ENCODE data around the gene OSCAR.

The OSCAR gene

DNA sequence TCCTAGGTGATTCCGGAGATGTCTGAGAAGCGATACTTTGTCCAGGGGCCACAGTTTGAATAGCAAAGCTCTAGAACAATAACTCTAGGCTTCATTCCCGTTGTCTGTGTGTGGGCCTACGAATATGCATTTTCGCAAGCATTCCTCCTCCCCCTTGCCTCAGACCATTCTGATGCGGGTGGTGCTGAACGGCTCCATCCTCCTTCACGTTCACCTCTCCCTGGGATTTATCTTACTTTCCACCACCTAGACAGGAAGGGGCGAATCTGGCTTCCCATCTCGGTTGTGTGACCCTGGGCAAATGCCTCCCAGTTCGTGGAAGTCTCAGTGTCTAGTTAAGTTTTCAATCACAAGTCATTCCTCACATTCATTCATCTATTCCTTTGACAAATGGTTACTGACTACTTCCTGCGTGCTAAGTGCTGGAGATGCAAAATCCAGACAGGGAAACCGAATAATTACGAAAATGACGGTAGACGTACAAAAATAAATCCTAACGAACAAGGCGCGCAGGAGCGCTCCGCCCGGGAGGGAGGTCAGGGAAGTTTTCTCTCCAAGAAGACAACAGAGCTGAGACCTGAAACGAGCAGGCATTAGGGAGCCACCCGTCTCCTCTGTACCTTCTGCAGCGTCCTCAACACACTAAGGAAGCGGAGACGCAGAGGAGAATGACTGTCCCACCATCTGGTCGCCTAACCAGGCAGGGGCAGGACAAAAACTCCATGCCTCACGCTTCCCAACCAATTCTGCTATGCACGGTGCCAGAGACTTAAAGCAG is 35.7 kb upstream of the OSCAR start:
- no peak overlapping the region for H3K27ac ChIP-seq
- H3K27me3 ChIP-seq (replicated peaks), result no peaks in the 10 kb centered on the region
- in situ Hi-C loops (cut with HindIII; ENCODE audit: low pct_ligation_motif_present, low sequenced_read_pairs), result no loop called here
- DNase-seq, result no peak
- TF ChIP-seq, protein P1, sequence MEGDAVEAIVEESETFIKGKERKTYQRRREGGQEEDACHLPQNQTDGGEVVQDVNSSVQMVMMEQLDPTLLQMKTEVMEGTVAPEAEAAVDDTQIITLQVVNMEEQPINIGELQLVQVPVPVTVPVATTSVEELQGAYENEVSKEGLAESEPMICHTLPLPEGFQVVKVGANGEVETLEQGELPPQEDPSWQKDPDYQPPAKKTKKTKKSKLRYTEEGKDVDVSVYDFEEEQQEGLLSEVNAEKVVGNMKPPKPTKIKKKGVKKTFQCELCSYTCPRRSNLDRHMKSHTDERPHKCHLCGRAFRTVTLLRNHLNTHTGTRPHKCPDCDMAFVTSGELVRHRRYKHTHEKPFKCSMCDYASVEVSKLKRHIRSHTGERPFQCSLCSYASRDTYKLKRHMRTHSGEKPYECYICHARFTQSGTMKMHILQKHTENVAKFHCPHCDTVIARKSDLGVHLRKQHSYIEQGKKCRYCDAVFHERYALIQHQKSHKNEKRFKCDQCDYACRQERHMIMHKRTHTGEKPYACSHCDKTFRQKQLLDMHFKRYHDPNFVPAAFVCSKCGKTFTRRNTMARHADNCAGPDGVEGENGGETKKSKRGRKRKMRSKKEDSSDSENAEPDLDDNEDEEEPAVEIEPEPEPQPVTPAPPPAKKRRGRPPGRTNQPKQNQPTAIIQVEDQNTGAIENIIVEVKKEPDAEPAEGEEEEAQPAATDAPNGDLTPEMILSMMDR (IDR thresholded peaks at IDR 0.05; ENCODE audit: low read depth, low read length, missing control alignments), result no peak
- peaks cover 4% of the 10 kb centered on the region for H3K36me3 ChIP-seq (replicated peaks)
- peak overlapping the region; percentile 65 for H3K4me3 ChIP-seq (ENCODE audit: low read depth, low read length)

DNA sequence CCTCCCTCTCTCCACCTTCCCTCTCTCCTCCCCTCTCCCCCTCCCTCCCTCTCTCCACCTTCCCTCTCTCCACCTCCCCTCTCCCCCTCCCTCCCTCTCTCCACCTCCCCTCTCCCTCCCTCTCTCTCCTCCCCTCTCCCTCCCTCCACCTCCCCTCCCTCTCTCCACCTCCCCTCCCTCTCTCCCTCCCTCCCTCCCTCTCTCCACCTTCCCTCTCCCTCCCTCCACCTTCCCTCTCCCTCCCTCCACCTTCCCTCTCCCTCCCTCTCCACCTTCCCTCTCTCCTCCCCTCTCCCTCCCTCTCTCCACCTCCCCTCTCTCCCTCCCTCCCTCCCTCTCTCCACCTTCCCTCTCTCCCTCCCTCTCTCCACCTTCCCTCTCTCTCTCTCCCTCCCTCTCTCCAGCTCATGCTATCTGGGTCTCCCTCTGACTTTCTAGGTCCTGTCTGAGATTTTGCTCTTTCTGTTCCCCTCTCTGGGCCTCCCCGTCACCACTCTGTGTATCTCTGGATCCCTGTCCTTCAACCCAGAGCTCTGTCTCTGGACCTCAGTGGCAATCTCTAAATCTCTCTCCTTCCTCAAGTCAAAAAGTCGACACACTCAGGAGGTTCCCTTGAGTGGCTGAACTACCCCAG is 33.5 kb upstream of the OSCAR start:
- Histone ChIP-seq H3K27me3 (replicated peaks) (no peaks in the 10 kb centered on the region), H3K27ac (no peak overlapping the region), H3K4me3 (ENCODE audit: low read depth, low read length) (no peak overlapping the region), H3K36me3 (replicated peaks) (peaks cover 14% of the 10 kb centered on the region)
- in situ Hi-C loops (cut with HindIII; ENCODE audit: low pct_ligation_motif_present, low sequenced_read_pairs), result no loop called here
- TF ChIP-seq, protein P1 (IDR thresholded peaks at IDR 0.05; ENCODE audit: low read depth, low read length, missing control alignments), result no peak
- no peak for DNase-seq

DNA sequence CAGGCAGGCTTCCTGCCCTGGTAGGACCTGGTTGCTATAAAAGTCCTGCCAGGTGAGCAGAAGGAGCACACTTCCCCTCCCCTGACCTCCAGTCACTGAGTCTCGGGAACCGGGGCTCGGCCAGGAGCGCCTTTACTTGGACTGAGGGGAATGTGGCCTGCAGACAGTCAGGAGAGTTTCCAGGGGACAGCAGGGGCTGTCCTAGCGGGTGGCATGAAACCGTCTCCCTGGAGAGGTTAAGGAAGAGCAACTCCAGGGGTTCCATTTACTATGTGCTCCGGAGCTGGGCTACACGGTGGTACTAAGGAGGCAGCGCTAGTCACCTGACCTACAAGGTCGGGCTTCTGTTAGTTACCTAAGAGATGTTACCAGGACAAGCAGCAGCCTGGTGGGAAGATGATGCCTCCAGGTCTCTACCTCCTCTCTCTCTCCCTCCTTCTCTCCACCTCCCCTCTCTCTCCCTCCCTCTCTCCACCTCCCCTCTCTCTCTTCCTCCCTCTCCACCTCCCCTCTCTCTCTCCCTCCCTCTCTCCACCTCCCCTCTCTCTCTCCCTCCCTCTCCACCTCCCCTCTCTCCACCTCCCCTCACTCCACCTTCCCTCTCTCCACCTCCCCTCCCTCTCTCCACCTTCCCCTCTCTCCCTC is 32.8 kb upstream of the OSCAR start:
- peaks cover 14% of the 10 kb centered on the region for H3K36me3 ChIP-seq (replicated peaks)
- H3K27ac ChIP-seq, result no peak overlapping the region
- no peaks in the 10 kb centered on the region for H3K27me3 ChIP-seq (replicated peaks)
- TF ChIP-seq, protein P1 (IDR thresholded peaks at IDR 0.05; ENCODE audit: low read depth, low read length, missing control alignments), result no peak
- in situ Hi-C loops (cut with HindIII; ENCODE audit: low pct_ligation_motif_present, low sequenced_read_pairs), result no loop called here
- no peak overlapping the region for H3K4me3 ChIP-seq (ENCODE audit: low read depth, low read length)
- no peak for DNase-seq

DNA sequence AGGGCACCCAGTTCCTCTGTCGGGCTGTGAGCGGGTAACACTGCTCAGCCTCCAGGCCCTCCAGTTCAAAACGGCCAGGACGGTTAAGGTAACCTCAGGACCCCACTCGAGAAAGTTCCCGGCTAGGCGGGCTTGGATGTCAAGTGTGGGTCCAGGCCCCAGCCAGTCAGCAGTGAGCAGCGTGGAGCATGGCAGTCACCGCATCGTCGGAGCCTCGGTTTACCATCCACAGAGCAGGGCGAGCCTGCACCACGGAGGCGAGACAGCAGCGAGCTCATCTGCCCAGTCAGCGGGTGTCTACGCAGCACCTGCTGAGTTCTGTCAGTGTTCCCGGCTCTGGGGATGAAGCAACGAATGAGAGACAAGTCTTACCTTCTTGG is 29.0 kb upstream of the OSCAR start:
- in situ Hi-C loops (cut with HindIII; ENCODE audit: low pct_ligation_motif_present, low sequenced_read_pairs), result no loop called here
- DNase-seq, result no peak
- Histone ChIP-seq H3K27ac (no peak overlapping the region), H3K36me3 (replicated peaks) (peaks cover 29% of the 10 kb centered on the region), H3K27me3 (replicated peaks) (no peaks in the 10 kb centered on the region), H3K4me3 (ENCODE audit: low read depth, low read length) (no peak overlapping the region)
- TF ChIP-seq, protein P1 (IDR thresholded peaks at IDR 0.05; ENCODE audit: low read depth, low read length, missing control alignments), result no peak

DNA sequence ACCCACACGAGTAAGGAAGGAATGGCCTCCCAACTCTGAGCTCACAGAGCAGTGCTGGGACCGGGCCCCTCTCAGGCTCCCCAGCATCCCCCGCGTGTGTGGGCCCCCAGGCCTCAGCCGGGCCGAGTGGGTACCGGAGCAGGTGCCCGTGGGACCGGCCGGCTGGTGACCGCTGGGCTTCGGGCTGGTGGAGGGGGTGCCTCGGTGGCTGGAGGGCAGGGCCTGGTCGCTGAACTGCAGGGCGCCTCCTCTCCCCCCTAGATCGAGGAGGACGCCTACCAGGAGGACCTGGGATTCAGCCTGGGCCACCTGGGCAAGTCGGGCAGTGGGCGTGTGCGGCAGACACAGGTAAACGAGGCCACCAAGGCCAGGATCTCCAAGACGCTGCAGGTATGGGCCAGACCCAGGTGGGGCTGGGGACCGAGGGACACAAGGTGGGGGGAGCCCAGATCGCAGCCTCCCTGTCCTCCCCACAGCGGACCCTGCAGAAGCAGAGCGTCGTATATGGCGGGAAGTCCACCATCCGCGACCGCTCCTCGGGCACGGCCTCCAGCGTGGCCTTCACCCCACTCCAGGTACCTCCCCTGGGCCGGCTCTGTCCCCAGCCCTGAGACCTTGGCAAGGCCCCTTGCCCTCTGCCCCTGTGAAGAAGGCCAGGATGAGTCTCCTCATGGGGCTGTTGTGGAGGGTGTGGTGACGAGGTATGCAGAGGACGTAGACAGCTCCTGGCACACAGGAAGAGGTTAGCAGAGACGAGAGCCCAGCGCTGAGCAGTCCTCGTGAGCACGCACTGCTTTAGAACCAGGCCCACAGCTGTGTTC is 28.4 kb upstream of the OSCAR start:
- H3K27me3 ChIP-seq (replicated peaks), result no peaks in the 10 kb centered on the region
- H3K36me3 ChIP-seq (replicated peaks), result peaks cover 35% of the 10 kb centered on the region
- no peak for DNase-seq
- in situ Hi-C loops (cut with HindIII; ENCODE audit: low pct_ligation_motif_present, low sequenced_read_pairs), result no loop called here
- no peak overlapping the region for H3K4me3 ChIP-seq (ENCODE audit: low read depth, low read length)
- TF ChIP-seq, protein P1 (IDR thresholded peaks at IDR 0.05; ENCODE audit: low read depth, low read length, missing control alignments), result no peak
- no peak overlapping the region for H3K27ac ChIP-seq

All from brain microvascular endothelial cell (primary cell).